ENCODE results near the gene TIGAR.
A peak's percentile ranks its signal among the peaks of the same experiment; 100 is the strongest.

Gene TIGAR

DNA sequence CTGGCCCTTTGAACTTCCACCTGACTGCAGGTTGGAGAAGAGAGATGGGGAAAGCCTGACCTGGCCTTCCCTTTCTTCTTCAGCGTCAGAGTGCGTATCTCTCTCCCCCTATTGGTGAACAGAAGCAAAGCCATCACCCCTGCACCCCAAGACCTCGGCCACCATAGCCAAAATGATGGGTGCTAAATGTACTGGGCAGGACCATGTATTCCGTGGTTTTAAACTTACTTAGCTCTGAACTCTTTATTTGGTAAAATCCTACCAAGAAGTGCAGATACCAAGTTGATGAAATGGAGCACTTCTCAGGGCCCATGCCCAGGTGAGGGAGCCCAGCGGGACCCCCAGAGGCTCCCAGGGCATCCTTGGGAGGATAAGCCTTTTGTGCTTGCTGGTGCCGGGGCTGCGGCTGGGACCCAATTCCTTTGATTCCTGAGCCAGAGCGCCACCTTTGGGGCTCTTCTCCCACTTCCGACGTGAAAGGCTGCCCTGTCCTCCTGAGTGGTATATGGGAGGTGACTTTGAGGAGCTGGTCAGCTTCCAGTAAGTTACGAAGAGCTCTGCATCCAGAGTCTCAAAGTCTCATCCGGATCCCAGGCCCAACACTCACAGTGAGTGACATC, 38.0 kb upstream of the TIGAR start:
- no peak for DNase-seq

DNA sequence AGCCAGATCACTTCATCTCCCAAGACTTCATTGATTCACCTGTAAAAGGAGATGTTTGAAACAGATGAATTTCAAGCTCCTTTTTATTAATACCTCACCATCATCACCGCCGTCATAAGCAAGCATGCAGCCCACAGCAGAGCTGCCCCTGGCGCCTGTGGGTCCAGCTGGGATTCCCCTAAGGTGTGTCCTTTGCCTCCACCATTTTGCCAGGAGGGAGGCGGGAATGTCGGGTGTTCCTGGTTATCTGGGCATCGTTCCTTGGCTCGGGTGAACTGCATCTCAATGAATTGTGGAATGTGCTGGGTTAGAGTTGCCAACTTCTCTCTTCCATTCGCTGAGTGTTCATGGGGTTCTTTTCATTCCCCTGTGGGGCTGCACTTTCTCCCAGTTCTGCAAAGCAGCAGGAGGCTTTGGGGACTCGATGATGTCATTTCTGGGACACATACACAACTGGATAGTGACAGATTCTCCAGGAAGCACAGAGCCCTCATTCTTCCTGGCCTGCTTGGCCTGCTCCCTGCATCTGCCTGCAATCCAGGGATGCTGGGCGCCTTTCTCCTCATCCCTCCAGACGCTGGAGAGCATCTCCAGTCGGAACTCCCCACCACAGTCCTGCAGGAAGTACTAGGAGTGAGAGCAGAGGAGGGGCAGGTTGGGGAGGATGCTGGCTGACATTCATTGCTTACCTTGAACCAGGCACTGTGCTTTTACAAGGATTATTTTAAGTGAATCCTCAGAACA, 37.3 kb upstream of the TIGAR start:
- no peak for DNase-seq

DNA sequence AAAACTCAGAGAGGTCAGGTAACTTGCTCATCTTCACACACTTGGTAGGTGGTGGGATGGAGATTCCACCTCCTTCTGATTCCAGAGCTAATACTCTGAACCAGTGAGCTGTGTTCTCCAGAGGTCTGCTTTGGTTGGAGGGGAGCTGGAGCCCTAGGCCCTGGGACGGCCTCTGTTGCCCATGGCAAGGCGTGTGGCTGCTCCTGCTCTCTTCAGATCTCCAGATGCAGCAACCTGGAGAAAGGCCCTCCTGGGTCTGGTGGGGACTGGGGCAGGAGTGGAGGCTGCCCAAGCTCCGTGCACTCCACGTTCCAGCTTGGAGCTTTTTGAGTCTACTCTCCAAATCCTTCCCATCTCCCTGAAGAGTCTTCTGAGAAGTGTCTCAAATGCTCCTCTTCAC, 36.7 kb upstream of the TIGAR start:
- no peak for DNase-seq

DNA sequence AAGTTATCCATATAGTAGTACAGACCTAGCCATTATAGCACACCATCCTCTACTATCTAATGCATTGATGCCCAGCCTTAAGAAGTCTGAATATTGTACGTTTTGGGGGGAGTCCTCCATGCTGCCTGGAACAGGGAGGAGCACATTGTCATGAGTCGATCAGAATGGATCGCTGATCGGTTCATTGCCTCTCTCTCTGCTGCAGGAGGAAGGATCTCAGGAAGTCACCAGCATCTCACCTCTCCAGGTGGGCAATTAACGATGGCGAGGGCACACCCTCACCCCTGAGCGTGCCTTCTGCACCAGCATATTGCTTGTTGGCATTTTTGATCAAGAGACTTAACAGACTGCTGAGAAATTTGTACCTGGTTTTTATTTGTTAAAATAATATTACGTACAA, 35.9 kb upstream of the TIGAR start:
- no peak for DNase-seq

DNA sequence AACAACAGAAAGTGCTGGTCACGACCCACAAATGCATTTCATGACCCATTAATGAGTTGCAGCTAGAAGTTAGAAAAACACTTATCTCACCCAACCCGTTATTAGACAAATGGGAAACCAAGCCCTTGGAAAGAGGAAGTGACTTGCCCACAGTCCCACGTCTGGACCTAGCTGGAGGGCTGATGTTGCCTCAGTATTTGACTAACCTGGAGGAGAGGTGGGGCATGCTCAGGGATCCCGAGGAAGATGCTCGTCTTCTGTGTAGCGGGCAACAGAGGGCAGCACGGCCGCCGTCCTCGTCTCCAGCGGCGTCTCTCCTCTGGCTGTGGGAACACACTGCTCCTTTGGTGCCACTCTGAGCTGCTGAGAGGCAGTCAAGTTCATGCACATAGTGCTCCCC, 34.8 kb upstream of the TIGAR start:
- peak; percentile 78 to 84 for DNase-seq

DNA sequence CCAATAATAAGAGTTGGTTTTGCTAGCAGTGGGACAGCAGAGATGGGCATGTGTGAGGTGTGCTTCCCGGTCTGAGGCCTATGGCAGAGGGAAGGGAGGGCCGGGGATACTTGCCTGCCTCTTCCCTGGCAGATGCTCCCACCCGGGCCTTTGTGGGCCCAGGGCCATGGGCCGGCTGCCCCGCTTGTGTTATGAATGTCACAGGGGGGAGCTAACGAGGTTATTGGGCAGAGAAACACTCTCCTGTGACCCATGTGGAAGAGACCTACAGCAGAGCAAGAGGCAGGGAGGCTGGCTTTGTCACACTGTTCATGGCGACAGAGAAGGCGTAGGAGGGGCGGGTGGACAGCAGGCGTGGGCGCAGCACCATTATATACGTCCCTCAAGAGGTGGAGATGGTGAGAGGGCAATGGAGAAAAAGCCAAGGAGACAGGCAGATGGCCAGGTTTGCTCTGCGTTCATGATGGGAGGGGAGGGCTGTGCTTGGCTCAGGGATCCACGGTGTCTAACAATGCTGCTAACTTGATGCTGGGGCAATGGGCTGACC, 34.2 kb upstream of the TIGAR start:
- DNase-seq, result peak in 1 of 2 donors; percentile 23

DNA sequence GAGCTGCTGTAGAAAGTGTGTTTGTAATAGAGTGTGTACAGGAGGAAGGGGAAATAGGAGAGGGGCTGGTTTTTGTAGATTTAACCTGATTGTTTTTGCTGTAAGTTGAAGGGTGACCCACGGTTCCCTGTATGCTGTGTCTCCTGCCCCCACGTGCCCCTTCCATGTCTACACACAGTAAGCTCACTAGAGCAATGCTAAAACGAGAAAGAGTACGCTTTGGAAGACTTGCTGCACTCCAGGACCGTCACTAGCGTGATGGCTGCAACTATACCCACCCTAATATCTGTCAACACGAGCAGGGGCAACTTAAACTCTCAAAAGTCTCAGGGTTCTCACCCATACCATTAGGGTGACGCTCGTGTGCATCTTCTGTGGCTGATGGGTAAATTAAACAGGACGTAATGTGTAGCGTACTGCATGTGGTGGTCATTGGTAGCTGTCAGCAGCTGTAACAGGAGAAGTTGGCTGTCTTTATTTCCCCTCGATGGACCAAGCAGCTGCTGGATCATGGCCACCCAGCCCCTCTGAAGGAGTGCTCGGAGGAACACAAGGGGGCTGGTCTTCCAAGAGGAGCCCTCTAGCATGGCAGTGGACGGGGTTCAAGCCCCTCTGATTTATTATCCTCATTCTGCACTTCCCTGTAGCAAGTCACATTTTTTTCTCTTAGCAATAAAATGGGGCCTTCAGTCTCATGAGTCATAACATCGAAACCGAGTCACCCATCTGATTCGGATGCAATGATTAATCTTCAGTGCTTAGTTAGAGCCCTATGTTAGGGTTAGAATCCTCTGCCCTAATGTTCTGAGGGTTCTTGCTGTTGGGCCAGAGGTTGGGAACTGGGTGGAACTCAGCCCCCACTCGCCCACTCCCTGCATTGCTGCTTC, 33.4 kb upstream of the TIGAR start:
- peak; percentile 82 to 94 for DNase-seq

DNA sequence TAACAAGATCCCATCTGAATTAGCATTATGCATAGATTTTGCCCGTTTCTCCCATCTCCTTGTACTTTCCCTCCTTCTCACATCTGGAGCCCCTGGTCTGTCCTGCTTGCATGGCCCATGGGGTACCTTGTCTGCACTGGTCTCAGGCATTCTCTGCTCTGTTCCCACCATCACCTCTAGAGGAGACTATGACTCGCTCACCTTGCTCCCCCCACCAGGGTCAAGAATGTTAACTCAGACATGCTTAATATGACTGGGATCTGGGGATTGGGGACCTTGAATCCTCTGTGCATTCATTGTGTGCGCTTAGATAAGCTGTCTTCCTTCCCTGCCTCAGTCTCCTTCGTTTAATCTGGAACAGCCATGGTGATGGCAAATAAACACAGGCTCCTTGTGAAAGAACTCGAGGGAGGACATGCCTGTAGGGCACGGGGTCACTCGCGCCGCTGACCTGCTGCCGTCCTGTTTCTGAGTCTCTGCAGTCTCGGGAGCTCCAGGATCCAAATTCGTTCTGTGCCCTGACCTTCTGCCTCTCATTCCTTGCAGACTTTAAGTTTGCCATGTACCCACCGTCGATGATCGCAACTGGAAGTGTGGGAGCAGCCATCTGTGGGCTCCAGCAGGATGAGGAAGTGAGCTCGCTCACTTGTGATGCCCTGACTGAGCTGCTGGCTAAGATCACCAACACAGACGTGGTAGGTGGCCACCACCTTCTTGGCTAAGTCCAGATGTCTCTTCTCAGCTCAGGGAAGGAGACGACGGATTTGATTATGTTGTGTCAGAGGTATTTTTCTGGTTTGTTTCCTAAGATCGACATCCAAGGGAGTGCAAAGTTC, 32.5 kb upstream of the TIGAR start:
- peak; percentile 85 to 96 for DNase-seq

DNA sequence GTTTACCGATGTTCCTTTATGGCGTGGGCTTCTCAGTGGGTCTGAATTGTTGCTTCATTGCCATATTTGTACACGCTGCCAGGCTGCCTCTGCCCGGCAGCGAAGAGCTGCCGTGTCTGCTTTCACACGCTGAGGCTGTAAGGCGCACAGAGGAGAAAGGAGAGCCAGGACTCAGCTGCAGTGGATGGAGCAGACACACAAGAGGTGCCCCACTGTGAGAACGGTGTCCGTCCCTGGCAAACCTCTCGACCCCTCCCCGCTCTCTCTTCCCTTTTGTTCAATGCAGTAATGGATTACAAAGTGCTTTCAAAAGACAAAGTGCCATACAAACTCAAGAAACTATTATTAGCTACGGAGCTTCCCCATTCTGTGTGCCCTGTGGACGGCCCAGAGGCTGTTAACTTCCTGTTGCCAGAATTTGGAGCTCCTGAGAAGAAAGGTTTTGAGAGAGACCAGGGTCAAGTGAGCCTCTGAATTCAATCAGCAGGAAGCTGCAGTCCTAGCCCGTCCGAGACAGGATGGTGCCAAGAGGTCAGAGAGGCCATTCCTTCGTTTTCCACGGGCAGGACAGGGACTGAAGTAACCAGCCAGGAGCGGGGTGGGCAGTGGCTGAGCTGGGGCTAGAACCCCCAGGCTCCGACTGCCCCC, 31.7 kb upstream of the TIGAR start:
- peak; percentile 90 to 93 for DNase-seq

DNA sequence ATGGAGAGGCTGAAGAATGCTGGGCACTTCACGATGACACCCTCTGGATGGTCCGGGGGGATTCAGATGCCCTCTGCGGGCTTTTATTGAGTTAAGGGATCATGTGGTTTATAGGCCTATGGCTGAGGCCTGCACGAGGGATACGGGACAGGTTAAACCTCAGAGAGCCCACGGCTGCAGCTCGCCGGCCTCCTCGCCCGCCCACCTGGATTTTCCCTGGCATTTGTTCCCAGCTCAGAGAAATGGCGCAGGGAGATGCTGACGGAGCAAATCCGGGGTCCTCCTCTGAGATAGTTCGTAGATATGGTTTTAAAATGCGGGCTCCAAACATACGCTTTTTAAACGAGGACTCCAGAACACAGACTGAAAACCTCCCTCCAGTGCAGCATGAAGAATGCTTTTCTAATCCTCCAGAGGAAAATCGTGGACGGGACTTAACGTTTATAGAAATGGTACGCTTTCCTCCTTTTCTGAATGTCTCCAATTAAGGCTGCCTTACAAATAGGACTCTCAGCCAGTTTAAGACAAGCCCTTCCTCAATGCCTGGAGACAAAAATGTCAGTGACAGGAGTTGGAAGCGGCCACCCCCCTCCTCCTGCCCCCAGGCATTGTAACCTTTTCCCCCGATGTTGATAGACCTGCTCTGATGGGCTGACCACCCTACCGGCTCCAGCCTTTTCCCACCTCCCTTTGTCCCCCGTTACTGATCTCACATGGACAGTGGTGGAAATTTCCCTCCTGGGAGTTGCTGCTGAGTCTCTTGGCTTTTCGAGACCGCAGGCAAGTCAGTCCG, 30.8 kb upstream of the TIGAR start:
- no peak for DNase-seq

DNA sequence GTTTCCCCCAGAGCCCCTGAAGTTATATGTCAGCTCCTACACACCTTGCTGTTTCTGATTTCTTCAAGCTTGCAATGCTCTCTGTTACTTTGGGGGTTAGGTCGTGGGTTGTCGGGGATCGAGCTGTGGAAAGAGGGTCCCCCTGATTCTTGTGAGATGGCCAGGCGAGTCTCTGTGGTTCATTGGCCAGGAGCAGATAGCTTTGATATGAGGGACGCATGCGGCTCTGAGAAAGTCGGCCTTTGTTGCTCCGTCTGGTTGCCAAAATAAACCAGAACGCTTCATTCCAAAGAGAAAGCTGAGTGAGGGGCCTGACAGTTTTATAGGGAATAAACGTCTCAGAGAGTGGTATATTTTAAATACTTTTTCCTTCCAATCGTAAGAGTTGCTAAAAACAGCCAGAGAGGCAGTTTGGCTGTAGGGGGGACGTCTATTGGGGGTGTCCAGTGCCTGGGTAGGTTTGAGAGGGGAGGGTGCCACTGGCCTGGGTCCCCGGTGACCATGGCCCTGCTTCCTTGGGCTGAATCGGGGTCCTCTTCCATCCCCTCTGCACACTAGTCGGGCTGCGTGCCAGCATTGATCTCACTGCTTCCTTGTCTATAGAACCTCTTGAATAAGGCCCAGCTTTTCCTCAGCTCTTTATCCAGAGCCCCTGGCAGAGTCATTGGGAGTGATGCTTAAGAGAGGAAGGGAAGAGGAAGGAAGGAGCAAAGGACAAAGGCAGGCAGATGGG, 28.5 kb upstream of the TIGAR start:
- DNase-seq, result no peak

DNA sequence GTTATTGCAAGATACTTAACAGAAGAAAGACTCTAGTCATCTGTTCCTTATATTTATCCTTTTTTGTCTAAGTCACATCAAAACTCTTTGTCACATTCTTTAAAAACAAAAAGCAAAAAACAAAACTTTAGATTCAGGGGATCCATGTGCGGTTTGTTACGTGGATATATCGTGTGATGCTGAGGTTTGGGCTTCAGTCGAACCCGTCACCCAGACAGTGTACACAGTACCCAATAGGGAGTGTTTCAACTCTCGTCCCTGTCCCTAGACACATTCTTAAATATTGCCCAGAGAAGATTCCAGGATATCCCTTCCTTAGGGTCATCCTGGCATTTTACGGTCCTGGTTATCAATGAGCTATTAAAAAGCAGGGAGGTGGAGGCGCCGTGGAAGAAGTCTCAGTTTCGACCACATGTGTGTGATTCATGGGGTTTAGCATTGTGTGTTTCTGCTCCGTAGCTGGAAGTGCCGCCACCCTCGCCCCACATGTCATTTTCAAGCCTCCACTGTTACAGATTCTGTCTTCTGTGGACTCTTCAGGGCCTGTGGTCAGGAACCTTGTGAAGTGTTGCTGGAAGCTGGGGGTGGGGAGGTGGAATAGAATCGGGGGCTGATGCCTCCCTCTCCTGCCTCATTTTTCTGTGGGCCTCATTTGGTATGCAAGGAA, 27.6 kb upstream of the TIGAR start:
- peak in 1 of 2 donors; percentile 84 for DNase-seq

DNA sequence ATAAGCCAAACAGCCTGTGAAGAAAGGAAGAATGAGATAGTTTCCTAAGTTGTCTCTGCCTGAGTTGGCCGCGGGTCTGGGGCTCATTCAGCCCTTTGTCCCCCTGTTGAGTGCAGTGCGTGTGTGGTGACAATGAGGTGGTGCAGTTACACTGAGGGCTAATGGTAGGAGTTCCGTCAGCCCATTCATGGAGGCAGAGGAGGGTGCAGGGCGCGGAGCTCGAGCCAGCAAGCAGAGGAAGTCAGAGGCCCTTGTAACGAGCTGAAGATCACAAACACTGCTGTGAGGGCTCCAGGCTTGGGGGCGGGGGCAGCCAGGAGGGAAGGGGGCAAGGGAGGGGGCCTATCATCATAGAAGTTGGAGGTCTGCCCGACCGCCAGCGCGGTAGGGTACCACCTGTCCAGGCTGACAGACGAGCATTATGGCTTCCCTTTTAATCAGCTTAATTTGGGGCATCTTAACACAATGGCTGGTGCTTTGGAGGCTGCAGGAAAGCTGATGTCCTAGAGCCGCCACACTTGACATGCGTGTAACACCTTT, 27.0 kb upstream of the TIGAR start:
- DNase-seq, result peak in 1 of 2 donors; percentile 12

DNA sequence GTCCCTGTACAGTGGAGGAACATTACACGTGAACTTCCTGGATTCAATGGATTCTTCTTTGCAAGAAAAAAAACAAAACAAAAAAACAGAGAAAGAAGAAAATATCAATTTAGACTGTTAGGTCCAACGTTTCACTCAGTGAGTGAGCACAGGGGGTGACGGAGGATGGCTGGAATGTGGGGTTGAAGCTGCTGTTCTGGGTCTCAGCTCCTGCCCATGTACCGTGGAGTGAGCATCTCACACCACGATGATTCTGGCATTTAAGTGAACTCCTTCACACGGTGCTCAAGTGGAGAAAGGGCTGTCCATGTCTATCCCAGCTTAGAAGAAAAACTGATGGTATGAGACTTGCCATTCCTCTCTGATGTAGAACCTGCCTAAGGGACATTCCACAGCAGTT, 24.3 kb upstream of the TIGAR start:
- no peak for DNase-seq

DNA sequence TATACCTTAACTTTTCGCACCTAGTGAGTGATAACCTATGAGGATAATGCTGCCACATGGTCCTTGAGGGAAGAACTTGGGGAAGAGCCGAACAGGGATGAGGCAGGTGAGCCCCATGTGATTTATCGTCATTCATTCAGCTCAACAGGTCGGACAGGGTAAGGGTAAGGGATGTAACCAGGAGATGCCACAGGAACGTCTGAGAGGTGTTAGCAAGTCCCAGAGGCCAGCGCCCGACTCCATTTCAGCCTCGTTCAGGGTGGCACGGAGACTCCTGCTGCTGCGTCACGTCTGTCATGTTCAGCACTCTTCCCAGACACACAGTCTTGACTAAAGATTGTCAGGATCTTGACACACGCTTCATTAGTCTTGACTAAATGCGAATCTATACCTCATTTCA, 23.4 kb upstream of the TIGAR start:
- no peak for DNase-seq

DNA sequence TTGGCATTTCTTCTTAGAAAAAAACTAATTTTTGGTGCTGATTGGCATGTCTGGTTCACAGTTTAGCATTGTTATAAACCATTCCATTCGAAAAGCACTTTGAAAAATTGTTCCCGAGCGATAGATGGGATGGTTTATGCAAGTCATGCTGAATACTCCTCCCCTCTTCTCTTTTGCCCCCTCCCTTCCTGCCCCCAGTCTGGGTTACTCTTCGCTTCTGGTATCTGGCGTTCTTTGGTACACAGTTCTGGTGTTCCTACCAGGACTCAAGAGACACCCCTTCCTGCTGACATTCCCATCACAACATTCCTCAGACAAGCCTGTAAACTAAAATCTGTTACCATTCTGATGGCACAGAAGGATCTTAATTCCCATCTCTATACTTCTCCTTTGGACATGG, 20.1 kb upstream of the TIGAR start:
- DNase-seq, result no peak

DNA sequence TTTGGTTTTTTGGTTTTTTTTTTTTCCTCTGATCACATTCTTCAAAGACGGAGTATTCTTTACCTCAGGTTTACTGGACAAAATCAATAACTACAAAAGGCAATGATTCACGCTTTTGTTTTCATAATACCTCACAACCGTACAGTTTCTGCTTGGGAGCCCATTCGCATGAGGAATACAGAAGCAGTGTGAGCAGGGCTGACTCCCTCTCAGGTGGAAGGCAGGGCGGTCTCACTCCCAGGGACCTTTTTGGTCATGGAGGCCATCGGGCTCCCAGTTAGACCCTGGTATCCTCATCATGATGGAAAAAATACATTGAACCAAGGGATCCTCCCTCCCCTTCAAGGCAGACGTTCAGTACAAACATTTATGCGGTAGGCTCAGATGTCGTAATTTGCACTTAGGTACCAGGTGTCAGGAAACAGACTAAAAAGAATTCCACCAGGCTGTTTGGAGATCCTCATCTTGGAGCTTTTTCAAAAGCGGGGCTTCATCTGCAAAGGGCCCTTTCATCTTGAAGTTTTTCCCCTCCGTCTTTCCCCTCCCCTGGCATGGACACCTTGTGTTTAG, 19.0 kb upstream of the TIGAR start:
- DNase-seq, result no peak

DNA sequence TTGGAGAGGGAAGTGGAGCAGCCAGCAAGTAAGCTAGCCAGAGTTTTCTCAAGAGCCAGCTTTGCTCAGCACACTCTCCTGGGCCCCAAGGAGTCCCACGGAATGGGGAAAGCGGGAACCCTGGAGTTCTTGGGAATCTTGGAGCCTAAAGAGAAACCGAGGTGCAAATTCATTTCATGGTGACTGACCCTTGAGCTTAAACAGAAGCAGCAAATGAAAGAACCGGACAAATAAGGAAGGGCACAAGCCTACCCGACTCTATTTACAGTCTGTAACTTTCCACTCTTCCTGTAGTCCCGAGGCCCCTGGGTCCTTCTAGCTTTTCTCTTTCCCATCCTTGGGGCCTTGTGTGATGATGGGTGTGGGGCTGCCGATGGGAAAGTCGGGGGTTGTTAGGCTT, 18.1 kb upstream of the TIGAR start:
- DNase-seq, result no peak

DNA sequence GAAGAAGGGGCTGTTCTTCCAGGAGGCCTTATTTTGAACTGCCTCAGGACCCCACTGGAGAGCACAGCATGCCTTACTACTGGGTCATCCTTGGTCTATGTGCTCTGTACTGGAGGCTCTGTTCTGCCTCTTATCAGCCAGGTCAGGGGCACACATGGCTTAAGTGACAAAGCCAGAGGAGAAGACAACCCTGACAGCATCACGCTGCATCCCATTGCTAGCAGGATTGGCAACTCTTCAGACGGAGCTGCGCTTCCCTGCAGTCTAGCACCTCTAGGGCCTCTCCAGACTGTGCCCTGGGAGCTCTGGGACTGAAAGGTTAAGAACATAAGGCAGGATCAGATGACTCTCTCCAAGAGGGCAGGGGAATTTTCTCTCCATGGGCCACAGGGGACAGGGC, 17.3 kb upstream of the TIGAR start:
- no peak for DNase-seq
